OCI-LY3 (cell line): ENCODE data around the gene CREB3L2.

Experiments
- CTCF ChIP-seq: fragments of 200-600, 300-600 bp; sonication (generic); IDR thresholded peaks from 2 replicates; pipeline ENCODE4 v1.5.1; 2014; ENCODE audit warnings: antibody characterized with exemption, low read length, low read depth
- EZH2phosphoT487 ChIP-seq: fragments of 200-600 bp; shearing (Covaris generic); IDR thresholded peaks from 2 replicates; pipeline ENCODE4 v1.6.1; 2018; ENCODE audit warnings: antibody characterized with exemption, mixed run types, low read depth

- no peak for TF ChIP-seq CTCF
- TF ChIP-seq EZH2phosphoT487 = no peak
Observed at GRCh38 chr7:137980308-137980707, 21.6 kb downstream of the CREB3L2 start.
